ENCODE data around the gene BLVRB. TPM values are rescaled to one million over a fixed set of nuclear protein-coding genes. Genes with fewer than 3 reads are reported as not detected.

Gene BLVRB
- total and polyA plus RNA-seq, 2 of the 8 experiments (the other 6 are each of a cell fraction or from before 2014, with no cell fraction given) = 28.7 to 182 TPM

DNA sequence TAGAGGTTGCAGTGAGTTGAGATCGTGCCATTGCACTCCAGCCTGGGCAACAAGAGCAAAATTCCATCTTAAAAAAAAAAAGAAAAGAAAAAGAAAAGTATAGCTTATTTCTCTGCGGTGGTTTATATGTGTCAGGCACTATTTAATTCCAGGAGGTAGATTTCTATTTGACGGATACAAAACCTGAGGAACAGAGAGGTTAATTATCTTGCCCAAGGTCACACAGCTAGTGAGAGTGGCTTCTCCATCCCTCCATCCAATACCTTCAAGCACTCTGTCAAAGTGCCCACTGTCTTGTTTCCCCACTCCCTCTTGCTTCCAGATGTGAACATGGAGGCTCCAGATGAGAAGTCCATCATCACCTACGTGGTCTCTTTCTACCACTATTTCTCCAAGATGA is 36.1 kb upstream of the BLVRB start:
- ChIA-PET POLR2A (ENCODE audit: partially characterized antibody) (interaction anchor here (1.6 kb wide), 1 partner anchor 9 kb away, joined by 3 read pairs; no protein-coding TSS in a partner anchor), CTCF (ENCODE audit: partially characterized antibody) (interaction anchor here (1.0 to 3.7 kb wide), 8 partner anchors 11 to 184 kb away, joined by 3 to 18 read pairs (median 6); partner anchors contain the start of gene BLVRB)
- H4K5ac ChIP-seq (ENCODE audit: insufficient read length, low read depth, low read length) = no peak overlapping the region
- no peak overlapping the region for H3K4me2 ChIP-seq (ENCODE audit: insufficient read depth in 1 of 2, low read depth in 2 of 2, low read length in 2 of 2)
- H3K79me1 ChIP-seq (ENCODE audit: low read depth, low read length) = no peaks in the 10 kb centered on the region
- H2BK12ac ChIP-seq (ENCODE audit: low read depth, low read length) = no peak overlapping the region
- H3K9me3 ChIP-seq (ENCODE audit: insufficient read depth in 2 of 2, low read depth in 1 of 2, low read length in 1 of 2) = no peaks in the 10 kb centered on the region
- H3K27ac ChIP-seq (ENCODE audit: low read depth, low read length) = no peak overlapping the region
- H4K20me1 ChIP-seq (replicated peaks in 1 of 2; ENCODE audit: control insufficient read depth in 1 of 2, insufficient read depth in 2 of 2, low read length in 2 of 2) = no peaks in the 10 kb centered on the region
- no peak overlapping the region for H2BK20ac ChIP-seq (ENCODE audit: low read length)
- H3K18ac ChIP-seq (ENCODE audit: extremely low read depth, low read length) = no peak overlapping the region
- no peak overlapping the region for H3K9ac ChIP-seq (replicated peaks in 1 of 4; ENCODE audit: extremely low read depth in 1 of 4, low read depth in 3 of 4, low read length in 3 of 4)
- H4K91ac ChIP-seq (replicated peaks; ENCODE audit: insufficient read length, low read length) = no peak overlapping the region
- no peak overlapping the region for H3K14ac ChIP-seq (ENCODE audit: insufficient read length)
- no peak overlapping the region for H2AK5ac ChIP-seq (ENCODE audit: low read depth, low read length)
- H3K4me1 ChIP-seq (replicated peaks in 1 of 4; ENCODE audit: control insufficient read depth in 3 of 4, insufficient read depth in 4 of 4, low read length in 3 of 4) = no peaks in the 10 kb centered on the region
- no peak overlapping the region for H3K56ac ChIP-seq (replicated peaks; ENCODE audit: insufficient read length, low read depth, low read length)
- H3K4ac ChIP-seq (replicated peaks; ENCODE audit: insufficient read length, low read depth, low read length) = no peak overlapping the region
- H2AFZ ChIP-seq (ENCODE audit: low read length) = no peak overlapping the region
- H3K4me3 ChIP-seq (ENCODE audit: extremely low read depth in 1 of 4, insufficient read depth in 2 of 4, low read depth in 3 of 4, low read length in 4 of 4) = no peak overlapping the region
- 83% methylated on average over 4 of the region's 4 CpGs; no CpG with 5 or more reads in 1 of the 2 experiments for WGBS, 2 experiments (ENCODE audit: extremely low coverage in 1 of 2, insufficient coverage in 1 of 2, insufficient read length in 1 of 2, insufficient replicate concordance in 2 of 2, low coverage in 1 of 2, low lambda C conversion rate in 2 of 2, missing lambda C conversion rate in 1 of 2)
- no peaks in the 10 kb centered on the region; the same call in 1 of the 2 replicates for H3K23me2 ChIP-seq (ENCODE audit: low read depth, low read length)
- no peaks in the 10 kb centered on the region for H3K36me3 ChIP-seq (ENCODE audit: control insufficient read depth in 2 of 4, insufficient read depth in 4 of 4, low read length in 3 of 4)
- no peaks in the 10 kb centered on the region for H3K79me2 ChIP-seq (ENCODE audit: control insufficient read depth in 1 of 2, insufficient read depth in 2 of 2, low read length in 2 of 2)
- H3K23ac ChIP-seq (ENCODE audit: insufficient read length) = no peak overlapping the region
- DNase-seq (ENCODE audit: low read depth in 1 of 2, low spot score in 2 of 2) (no peak), FAIRE-seq (no peak)
- no peak overlapping the region for H4K8ac ChIP-seq (ENCODE audit: extremely low read depth, insufficient read depth, low read length)
- H2BK15ac ChIP-seq (ENCODE audit: low read length) = no peak overlapping the region
- H3K27me3 ChIP-seq (replicated peaks in 1 of 4; ENCODE audit: control insufficient read depth in 3 of 4, extremely low read depth in 1 of 4, insufficient read depth in 3 of 4, low read length in 3 of 4) = peaks cover 0 to 9% (median 3%) of the 10 kb centered on the region in 4 experiments; a peak in 3 of 7 replicates
- no peak overlapping the region for H2BK5ac ChIP-seq (ENCODE audit: low read depth, low read length)
- H2BK120ac ChIP-seq (replicated peaks; ENCODE audit: low read depth, low read length) = no peak overlapping the region
- TF ChIP-seq TAF7 (optimal IDR thresholded peaks at IDR 0.05; ENCODE audit: borderline replicate concordance, low read depth, low read length) = no peak
- TF ChIP-seq, protein P1, sequence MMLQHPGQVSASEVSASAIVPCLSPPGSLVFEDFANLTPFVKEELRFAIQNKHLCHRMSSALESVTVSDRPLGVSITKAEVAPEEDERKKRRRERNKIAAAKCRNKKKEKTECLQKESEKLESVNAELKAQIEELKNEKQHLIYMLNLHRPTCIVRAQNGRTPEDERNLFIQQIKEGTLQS (IDR thresholded peaks at IDR 0.05; ENCODE audit: insufficient read depth, low read depth, low read length) = no peak
- no peak for TF ChIP-seq ZNF274 (IDR thresholded peaks at IDR 0.05; ENCODE audit: borderline replicate concordance, extremely low read depth, low read length)
- TF ChIP-seq CEBPB (IDR thresholded peaks at IDR 0.05; ENCODE audit: low read depth, low read length) = no peak
- TF ChIP-seq, protein P2, sequence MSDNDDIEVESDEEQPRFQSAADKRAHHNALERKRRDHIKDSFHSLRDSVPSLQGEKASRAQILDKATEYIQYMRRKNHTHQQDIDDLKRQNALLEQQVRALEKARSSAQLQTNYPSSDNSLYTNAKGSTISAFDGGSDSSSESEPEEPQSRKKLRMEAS (IDR thresholded peaks at IDR 0.05) = no peak
- TF ChIP-seq POLR2AphosphoS5 (IDR thresholded peaks at IDR 0.05; ENCODE audit: low read depth, low read length) = no peak
- no peak for TF ChIP-seq CHD2 (IDR thresholded peaks at IDR 0.05; ENCODE audit: low read length)
- no peak for TF ChIP-seq BACH1 (IDR thresholded peaks at IDR 0.05; ENCODE audit: low read length)
- TF ChIP-seq KDM4A (IDR thresholded peaks at IDR 0.05; ENCODE audit: low read depth, low read length, severe bottlenecking) = no peak
- no peak for TF ChIP-seq SP2 (IDR thresholded peaks at IDR 0.05; ENCODE audit: low read length)

All from H1 (cell line).